Posterior vena cava (tissue), 2 donors: ENCODE measurements around the gene UBA7. TPM values are rescaled to one million over a fixed set of nuclear protein-coding genes. Genes with fewer than 3 reads are reported as not detected.
A peak's percentile ranks its signal among the peaks of the same experiment; 100 is the strongest.
"Not testable (repeated sequence)": the region's sequence is repeated elsewhere in the genome, so short reads cannot be mapped to it uniquely, and the experiment has no call there.

Experiments used
- DNase-seq: peaks from one replicate; pipeline ENCODE4 v3.0.0-alpha.2; 2020; ENCODE audit warnings: low spot score
- intact Hi-C, 2 donors: fragments of 100-400 bp; cut with DNase I; formaldehyde crosslinking; loops; one replicate each; pipeline versions ENCODE4 v1.14.1 to v1.14.2; 2022 to 2023
- total RNA-seq, 2 donors: library from RNA; stranded (reverse); fragmentation: NEBNext Ultra II Directional; extraction: Animal tissue kit (Norgen Biotek cat#: 25700); gene quantifications; one replicate each; pipeline ENCODE4 v1.2.1, GENCODE V29; 2021
- donor health status: DM: yes; HTN: yes; CAD: no.
- donor health status: DM: yes; HTN: yes; CAD: no.

Gene UBA7
- total RNA-seq, 2 donors from 2014 or later, result 32.1 to 56.9 TPM

DNA sequence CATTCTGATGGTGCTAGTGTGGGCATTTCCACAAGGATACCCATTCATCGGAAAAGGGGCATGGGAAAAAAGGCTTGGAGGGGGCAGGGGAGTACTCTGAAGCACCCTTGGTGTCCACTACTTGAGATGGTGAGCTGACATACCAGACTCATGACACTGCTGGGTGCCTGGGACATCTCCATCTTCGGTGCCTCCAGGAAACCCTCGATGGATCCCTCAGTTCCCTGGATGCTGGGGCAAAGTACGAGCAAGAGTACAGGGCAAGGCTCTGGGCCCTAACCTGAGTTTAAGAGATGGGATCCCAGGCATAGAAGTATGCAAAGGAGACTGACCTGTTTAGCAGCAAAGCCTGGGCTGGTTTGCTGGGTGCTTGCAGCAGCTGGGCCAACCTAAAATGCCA lies 22.2 kb downstream of the UBA7 start:
- intact Hi-C loops, result no loop called here
- DNase-seq, result peak; percentile 29

DNA sequence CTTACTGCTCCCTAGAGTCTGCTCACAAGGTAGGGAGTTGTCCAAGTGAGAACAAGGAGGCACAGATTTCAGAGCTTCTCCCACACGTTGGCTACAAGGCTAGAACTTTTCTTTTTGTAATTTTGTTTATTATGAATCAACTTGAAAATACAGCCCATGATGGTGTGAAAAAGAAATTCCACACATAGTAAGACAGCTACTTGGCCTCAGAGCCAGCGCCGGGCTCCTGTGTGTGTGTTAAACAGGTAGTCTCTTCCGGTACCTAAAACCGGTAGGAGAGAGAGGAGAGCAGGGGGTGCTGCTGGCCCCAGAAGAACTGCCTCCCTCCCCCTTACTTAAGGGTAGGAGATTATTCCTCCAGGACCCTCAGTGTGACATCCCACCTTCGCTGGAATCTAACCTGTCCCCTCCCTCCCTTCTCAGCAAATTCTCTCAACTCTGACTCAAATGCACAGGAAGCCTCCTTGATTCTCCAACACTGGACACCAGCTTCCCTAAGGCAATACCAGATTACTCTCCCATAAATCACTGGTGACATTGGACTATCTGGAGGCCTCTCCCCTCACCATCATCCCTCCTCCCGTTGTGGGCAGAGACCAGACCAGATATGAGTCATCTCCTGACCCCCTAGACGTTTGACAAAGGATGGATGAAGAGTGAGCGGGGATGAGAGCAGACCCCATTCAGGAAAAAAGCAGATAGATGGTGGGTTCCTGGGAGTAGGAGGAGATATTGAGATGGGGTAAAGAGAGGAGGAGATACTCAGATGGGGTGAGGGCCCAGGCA lies 22.9 kb downstream of the UBA7 start:
- DNase-seq, result peak; percentile 64
- intact Hi-C loops, result no loop called here

DNA sequence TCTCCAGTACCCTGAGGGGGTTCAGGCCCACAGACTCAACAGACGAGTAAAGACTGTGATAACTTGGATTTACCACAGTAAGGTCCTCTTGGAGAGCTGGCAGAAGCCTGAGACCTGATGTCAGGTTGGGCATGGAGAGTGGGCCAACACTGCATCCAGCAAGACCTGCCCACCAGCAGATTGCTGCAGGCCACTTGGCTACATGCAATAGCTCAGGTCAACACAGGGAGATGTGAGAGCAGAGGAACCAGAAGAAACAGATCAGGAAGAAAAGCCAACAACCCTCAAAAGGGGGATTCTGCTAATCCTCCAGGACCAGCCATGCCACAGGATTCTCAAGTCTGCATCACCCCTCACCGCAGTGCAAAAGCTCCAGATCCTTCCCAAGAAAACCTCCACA lies 25.7 kb downstream of the UBA7 start:
- intact Hi-C loops, result no loop called here
- DNase-seq, result peak; percentile 25

- peak; percentile 41 for DNase-seq
- intact Hi-C loops, result no loop called here
Observed at GRCh38 chr3:49787536-49787935, 26.2 kb downstream of the UBA7 start.

DNA sequence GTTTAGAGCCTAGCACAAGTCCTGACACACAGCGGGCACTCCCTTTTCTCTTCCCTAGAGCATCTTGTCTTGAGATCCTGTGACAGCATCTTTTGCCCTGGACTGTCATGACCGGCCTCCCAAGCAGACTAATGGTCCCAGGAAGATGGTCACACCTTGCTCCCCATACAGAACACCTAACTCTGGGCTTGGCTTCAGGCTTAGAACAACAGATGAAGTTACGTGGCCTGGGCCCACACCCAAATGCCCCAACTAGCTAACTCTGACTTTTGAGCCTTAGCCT lies 26.6 kb downstream of the UBA7 start:
- DNase-seq, result peak; percentile 69
- intact Hi-C loops, result no loop called here

GRCh38 chr3:49786357-49787181 lies 27.2 kb downstream of the UBA7 start, which contains the start of gene IP6K1:
Gene IP6K1 (minus strand): TSS chr3:49786542. CDS start chr3:49748040, 38,502 bp downstream.
- peak; percentile 100 for DNase-seq
- intact Hi-C loops, result no loop called here

DNA sequence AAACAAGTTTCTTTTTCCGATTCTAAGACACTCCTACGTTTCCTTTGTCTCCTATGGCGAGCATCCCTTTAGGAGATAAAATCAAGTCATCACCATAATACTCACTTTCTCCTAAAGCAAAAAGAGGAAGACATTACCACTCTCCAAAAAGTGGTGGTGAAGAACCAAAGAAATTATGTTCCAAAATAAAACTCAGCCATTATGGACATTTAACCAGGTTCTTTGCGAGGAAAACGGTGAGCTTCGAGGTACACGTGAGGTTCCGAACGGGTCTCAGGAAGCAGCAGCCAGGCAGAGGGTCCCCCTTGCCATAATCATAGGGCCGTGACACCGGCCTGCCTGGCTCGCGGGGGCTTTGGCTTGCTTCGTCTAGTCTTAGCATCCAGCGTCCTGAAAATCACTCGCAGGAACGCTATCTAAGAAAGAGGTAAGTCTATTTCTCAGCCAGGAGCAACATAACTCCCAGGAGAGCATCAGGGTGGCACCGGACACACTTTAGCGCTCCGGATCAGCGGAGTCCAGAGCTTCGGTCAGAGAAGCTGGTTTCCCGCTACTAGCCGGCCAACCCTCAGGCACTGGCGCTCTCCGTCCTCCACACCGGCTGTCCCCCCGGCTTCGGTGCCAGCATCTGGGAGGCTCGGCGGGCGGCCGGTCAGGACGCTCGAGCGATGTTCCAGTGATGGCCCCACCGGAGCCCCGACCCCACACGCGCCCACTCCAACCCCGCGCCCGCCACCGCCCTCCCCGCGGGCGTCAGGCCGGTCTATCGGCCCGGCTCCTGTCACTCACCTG lies 28.0 kb downstream of the UBA7 start:
- DNase-seq, result no peak
- intact Hi-C loops, result no loop called here

DNA sequence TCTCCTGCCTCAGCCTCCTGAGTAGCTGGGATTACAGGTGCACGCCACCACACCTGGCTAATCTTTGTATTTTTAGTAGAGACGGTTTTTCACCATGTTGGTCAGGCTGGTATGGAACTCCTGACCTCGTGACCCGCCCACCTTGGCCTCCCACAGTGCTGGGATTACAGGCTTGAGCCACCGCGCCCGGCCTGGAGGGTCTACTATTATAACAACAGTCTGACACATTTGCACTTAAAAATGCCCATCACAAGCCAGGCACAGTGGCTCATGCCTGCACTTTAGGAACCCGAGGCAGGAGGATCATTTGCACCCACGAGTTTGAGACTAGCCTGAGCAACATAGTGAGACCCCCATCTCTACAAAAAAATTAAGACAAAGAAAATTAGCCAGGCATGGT lies 31.5 kb downstream of the UBA7 start:
- intact Hi-C loops, result not testable (repeated sequence)
- peak; percentile 57 for DNase-seq

- intact Hi-C loops, result no loop called here
- DNase-seq, result peak; percentile 20
Observed at GRCh38 chr3:49781415-49782199, 32.1 kb downstream of the UBA7 start.

GRCh38 chr3:49780975-49781365 lies 32.8 kb downstream of the UBA7 start:
- intact Hi-C loops, result not testable (repeated sequence)
- peak; percentile 13 for DNase-seq

DNA sequence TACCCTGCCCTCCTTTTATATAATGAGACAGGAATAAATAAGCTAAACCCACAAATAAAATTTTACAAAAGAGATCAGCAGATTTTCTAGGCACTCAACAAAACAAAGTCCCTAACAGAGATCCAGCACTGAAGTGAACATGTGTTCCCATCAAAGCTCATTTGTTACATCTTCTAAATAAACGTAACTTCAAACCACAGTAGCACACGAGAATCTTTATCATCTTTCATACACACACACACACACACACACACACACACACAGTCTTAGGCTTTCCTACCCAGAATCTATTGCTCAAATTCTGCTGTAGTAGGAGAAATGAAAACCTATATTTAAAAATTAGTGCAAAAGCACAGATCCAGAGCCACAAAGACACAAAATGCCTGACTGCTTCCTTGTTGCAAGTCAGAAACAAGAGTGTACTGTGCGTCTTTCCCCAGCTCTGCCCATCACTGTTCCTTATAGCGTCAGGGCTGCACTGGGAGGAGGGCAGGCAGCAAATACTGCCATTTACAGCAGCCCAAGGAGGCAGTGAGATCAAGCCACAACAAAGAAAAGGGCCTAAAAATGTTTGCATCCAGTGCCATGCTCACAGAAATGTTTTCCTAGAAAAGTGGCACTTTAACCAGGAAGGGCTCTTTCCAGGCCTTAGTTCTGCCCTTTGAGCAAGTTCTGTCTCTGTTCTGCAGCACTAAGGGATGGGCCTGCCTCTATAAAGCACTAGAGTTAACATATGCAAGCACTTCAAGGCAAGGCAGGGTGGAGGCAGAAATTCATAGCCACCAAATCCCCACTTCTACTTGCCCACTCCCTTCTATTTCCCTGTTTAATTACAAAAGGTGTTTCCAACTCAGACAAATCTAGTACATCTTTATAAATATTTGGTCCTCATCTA lies 33.4 kb downstream of the UBA7 start:
- DNase-seq, result peak; percentile 3
- intact Hi-C loops, result no loop called here

GRCh38 chr3:49779358-49780079 lies 34.2 kb downstream of the UBA7 start:
- intact Hi-C loops, result no loop called here
- peak; percentile 8 for DNase-seq

- intact Hi-C loops, DNase-seq: not testable (repeated sequence)
Observed at GRCh38 chr3:49776101-49776500, 37.7 kb downstream of the UBA7 start.

DNA sequence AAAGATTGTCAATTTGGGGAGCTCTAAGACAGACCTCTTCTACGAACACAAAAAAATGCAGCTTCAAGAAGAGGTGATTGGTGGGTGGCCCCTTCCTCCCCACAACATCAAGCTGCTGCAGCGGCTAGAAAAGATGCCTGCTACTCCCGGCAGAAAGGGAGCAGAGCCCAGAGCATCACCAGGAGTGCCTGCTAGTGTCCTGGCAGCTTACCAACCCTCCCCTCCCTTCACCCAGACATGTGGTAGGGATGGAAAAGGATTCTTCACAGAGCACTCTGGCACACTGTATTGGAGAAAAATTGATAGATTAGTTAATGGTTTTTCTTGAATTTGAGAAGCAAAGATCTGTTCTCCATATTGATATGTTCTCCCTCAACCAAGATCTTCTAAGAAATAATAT lies 38.2 kb downstream of the UBA7 start:
- intact Hi-C loops, result no loop called here
- DNase-seq, result no peak

- DNase-seq, result no peak
- intact Hi-C loops, result no loop called here
Observed at GRCh38 chr3:49772703-49773102, 41.0 kb downstream of the UBA7 start.

DNA sequence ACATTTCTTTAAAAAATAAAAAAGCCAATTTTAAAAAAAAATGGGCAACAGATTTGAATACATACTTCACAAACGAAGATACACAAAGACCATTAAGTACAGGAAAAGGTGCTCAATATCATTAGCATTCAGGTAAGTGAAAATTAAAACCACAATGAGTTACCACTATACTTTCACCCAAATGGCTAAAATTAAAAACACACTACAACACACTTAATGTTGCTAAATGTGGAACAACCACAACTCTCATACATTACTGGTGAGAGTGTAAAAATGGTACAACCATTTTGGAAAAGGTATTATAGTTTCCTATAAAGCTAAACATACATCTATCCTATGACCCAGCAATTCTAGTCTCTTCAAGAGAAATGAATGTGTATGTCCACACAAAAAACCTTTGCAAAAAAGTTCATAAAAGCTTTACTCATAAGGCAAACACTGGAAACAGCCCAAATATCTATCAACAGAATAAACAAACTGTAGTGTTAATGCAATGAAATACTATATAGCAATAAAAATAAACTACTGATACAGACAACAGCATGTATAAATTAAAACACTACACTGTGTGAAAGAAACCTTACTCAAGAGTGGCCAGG lies 42.3 kb downstream of the UBA7 start:
- intact Hi-C loops, result no loop called here
- DNase-seq, result no peak

- intact Hi-C loops, result no loop called here
Observed at GRCh38 chr3:49769926-49770325, 43.8 kb downstream of the UBA7 start.

More at GRCh38 chr3:49769926-49770325, 43.8 kb downstream of the UBA7 start:
- DNase-seq, result no peak
